Measurements from ENCODE around the gene ENC1.

GRCh38 chr5:74679966-74680365 is 39.4 kb upstream of the ENC1 start:
- TF ChIP-seq CTCF (optimal IDR thresholded peaks at IDR 0.05 in 1 of 3, IDR thresholded peaks at IDR 0.05 in 1 of 3, conservative IDR thresholded peaks at IDR 0.05 in 1 of 3; ENCODE audit: extremely low read depth in 1 of 3, insufficient read depth in 2 of 3, low read length in 3 of 3), result no peak
- no peak for TF ChIP-seq EZH2 (IDR thresholded peaks at IDR 0.05; ENCODE audit: low read length)
